ENCODE results near the gene CHST14. TPM values are rescaled to one million over a fixed set of nuclear protein-coding genes. Genes with fewer than 3 reads are reported as not detected.

The CHST14 gene
- total and polyA plus RNA-seq, 4 donors: 9.8 to 20.0 (median 12.0) TPM

- H3K4me3 ChIP-seq: no peak overlapping the region
- ATAC-seq (ENCODE audit: insufficient read depth, low FRiP score) (no peak), DNase-seq (peak in 1 of 3 donors; percentile 9)
- no peaks in the 10 kb centered on the region for H3K9me3 ChIP-seq (ENCODE audit: control insufficient read depth in 4 of 4, insufficient read depth in 3 of 4, low read length in 3 of 4)
- peak overlapping the region in 1 of 2 donors; percentile 79 for H3K9ac ChIP-seq (ENCODE audit: insufficient read depth in 1 of 2, low read length in 2 of 2)
- peak overlapping the region in 1 of 2 donors; percentile 92 for H3K27ac ChIP-seq (ENCODE audit: low read depth in 1 of 2, low read length in 1 of 2)
- H3K27me3 ChIP-seq (ENCODE audit: control insufficient read depth in 3 of 3, insufficient read depth in 3 of 3, low read length in 2 of 3): no peaks in the 10 kb centered on the region
- peaks cover 0 to 23% (median 6%) of the 10 kb centered on the region in 5 donors for H3K4me1 ChIP-seq (ENCODE audit: control insufficient read depth in 5 of 5, insufficient read depth in 5 of 5, low read length in 5 of 5)
- H3K36me3 ChIP-seq (ENCODE audit: control insufficient read depth in 4 of 4, insufficient read depth in 4 of 4, low read length in 4 of 4): peaks cover 0 to 16% (median 1%) of the 10 kb centered on the region in 4 donors
- no peak for TF ChIP-seq CTCF (IDR thresholded peaks at IDR 0.05; ENCODE audit: control extremely low read depth, extremely low read depth)
- 87 to 91% methylated on average over 7 of the region's 7 CpGs for WGBS, 2 donors
These were observed 901 bp upstream of the CHST14 start for GRCh38 chr15:40469776-40470390.

GRCh38 chr15:40471105-40471807, 472 bp downstream of the CHST14 start:
- H3K4me3 ChIP-seq: peak overlapping the region; percentile 76
- peaks cover 0 to 4% (median 1%) of the 10 kb centered on the region in 4 donors for H3K36me3 ChIP-seq (ENCODE audit: control insufficient read depth in 4 of 4, insufficient read depth in 4 of 4, low read length in 4 of 4)
- peaks cover 0 to 23% (median 6%) of the 10 kb centered on the region in 5 donors for H3K4me1 ChIP-seq (ENCODE audit: control insufficient read depth in 5 of 5, insufficient read depth in 5 of 5, low read length in 5 of 5)
- TF ChIP-seq CTCF (IDR thresholded peaks at IDR 0.05; ENCODE audit: control extremely low read depth, extremely low read depth): no peak
- peak; percentile 44 to 78 (median 75) for DNase-seq
- H3K27me3 ChIP-seq (ENCODE audit: control insufficient read depth in 3 of 3, insufficient read depth in 3 of 3, low read length in 2 of 3): no peaks in the 10 kb centered on the region
- WGBS, 2 donors: 0 to 1% methylated on average over 49 to 60 of the region's 60 CpGs
- no peaks in the 10 kb centered on the region for H3K9me3 ChIP-seq (ENCODE audit: control insufficient read depth in 4 of 4, insufficient read depth in 3 of 4, low read length in 3 of 4)
- peak overlapping the region; percentile 17 to 87 for H3K27ac ChIP-seq (ENCODE audit: low read depth in 1 of 2, low read length in 1 of 2)
- peak; percentile 22 for ATAC-seq (ENCODE audit: insufficient read depth, low FRiP score)
- H3K9ac ChIP-seq (ENCODE audit: insufficient read depth in 1 of 2, low read length in 2 of 2): peak overlapping the region; percentile 2 to 54

- no peak for TF ChIP-seq CTCF (IDR thresholded peaks at IDR 0.05; ENCODE audit: control extremely low read depth, extremely low read depth)
- H3K4me3 ChIP-seq: peak overlapping the region; percentile 76
- peak; percentile 27 to 49 (median 48) for DNase-seq
- WGBS, 2 donors: 7 to 9% methylated on average over 16 of the region's 16 CpGs
- peak overlapping the region in 1 of 2 donors; percentile 87 for H3K27ac ChIP-seq (ENCODE audit: low read depth in 1 of 2, low read length in 1 of 2)
- peak; percentile 9 for ATAC-seq (ENCODE audit: insufficient read depth, low FRiP score)
- no peaks in the 10 kb centered on the region for H3K9me3 ChIP-seq (ENCODE audit: control insufficient read depth in 4 of 4, insufficient read depth in 3 of 4, low read length in 3 of 4)
- peak overlapping the region; percentile 49 to 54 for H3K9ac ChIP-seq (ENCODE audit: insufficient read depth in 1 of 2, low read length in 2 of 2)
- H3K27me3 ChIP-seq (ENCODE audit: control insufficient read depth in 3 of 3, insufficient read depth in 3 of 3, low read length in 2 of 3): no peaks in the 10 kb centered on the region
- peaks cover 0 to 2% (median under 1%) of the 10 kb centered on the region in 4 donors for H3K36me3 ChIP-seq (ENCODE audit: control insufficient read depth in 4 of 4, insufficient read depth in 4 of 4, low read length in 4 of 4)
- peaks cover 0 to 23% (median 6%) of the 10 kb centered on the region in 5 donors for H3K4me1 ChIP-seq (ENCODE audit: control insufficient read depth in 5 of 5, insufficient read depth in 5 of 5, low read length in 5 of 5)
These were observed 995 bp downstream of the CHST14 start for GRCh38 chr15:40471808-40472150.

Measured in lung (tissue), 12 donors.